ENCODE measurements around the gene SLC35G6. TPM values are rescaled to one million over a fixed set of nuclear protein-coding genes. Genes with fewer than 3 reads are reported as not detected.
"Not testable (repeated sequence)": the region's sequence is repeated elsewhere in the genome, so short reads cannot be mapped to it uniquely, and the experiment has no call there.

Gene SLC35G6
- total and polyA plus RNA-seq, 3 experiments from 2014 or later = 0.12 TPM; not detected in 2

DNA sequence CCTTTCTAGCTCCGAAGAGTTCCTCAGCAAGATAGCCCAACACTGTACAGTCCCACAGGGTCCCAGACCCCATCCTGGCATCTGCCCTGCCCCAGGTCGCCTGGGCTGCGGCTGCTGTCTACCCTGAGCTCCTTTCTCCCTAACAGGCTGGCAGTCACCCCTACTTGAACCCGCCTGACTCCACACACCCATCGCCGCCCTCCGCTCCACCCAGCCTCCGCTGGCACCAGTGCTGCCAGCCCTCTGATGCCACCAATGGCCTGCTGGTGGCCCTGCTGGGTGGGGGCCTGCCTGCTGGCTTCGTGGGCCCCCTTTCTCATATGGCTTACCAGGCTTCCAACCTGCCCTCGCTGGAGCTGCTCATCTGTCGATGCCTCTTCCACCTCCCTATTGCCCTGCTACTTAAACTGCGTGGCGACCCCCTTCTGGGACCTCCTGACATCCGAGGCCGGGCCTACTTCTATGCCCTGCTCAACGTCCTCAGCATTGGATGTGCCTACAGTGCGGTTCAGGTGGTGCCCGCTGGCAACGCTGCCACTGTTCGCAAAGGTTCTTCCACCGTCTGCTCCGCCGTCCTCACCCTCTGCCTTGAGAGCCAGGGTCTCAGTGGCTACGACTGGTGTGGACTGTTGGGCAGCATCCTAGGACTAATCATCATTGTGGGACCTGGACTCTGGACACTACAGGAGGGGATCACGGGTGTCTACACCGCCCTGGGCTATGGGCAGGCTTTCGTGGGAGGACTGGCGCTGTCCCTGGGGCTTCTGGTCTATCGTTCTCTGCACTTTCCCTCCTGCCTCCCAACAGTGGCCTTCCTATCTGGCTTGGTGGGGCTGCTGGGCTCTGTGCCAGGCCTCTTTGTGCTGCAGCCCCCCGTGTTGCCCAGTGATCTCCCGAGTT is 846 bp downstream of the SLC35G6 start:
- peak overlapping the region; percentile 56 to 100 (median 100) for H3K27ac Mint-ChIP-seq
- ChIA-PET CTCF (interaction anchor here (0.9 to 1.2 kb wide), 2 partner anchors 46 to 206 kb away, joined by 3 to 4 read pairs; no protein-coding TSS in a partner anchor), POLR2A (interaction anchor here (0.6 to 1.6 kb wide), 2 partner anchors 27 to 137 kb away, joined by 3 to 6 read pairs; no protein-coding TSS in a partner anchor)
- H3K36me3 Mint-ChIP-seq = peaks cover 0 to 36% (median 3%) of the 10 kb centered on the region in 3 donors
- not testable (repeated sequence) for H3K36me3 ChIP-seq (ENCODE audit: insufficient read depth, low read length); H3K27ac ChIP-seq (ENCODE audit: low read depth, low read length); H3K4me3 ChIP-seq (ENCODE audit: low read length); H3K9me3 Mint-ChIP-seq; H3K27me3 ChIP-seq (ENCODE audit: insufficient read depth, low read length, poor library complexity, severe bottlenecking); H3K9me3 ChIP-seq (ENCODE audit: low read length); DNase-seq
- peaks cover 45% of the 10 kb centered on the region for H3K4me1 ChIP-seq (ENCODE audit: insufficient read depth, low read length)
- peak overlapping the region; percentile 32 to 100 (median 97) for H3K4me3 Mint-ChIP-seq
- peaks cover 0 to 12% of the 10 kb centered on the region in 2 donors for H3K27me3 Mint-ChIP-seq
- H3K4me1 Mint-ChIP-seq = peaks cover 55 to 77% (median 72%) of the 10 kb centered on the region in 3 donors

DNA sequence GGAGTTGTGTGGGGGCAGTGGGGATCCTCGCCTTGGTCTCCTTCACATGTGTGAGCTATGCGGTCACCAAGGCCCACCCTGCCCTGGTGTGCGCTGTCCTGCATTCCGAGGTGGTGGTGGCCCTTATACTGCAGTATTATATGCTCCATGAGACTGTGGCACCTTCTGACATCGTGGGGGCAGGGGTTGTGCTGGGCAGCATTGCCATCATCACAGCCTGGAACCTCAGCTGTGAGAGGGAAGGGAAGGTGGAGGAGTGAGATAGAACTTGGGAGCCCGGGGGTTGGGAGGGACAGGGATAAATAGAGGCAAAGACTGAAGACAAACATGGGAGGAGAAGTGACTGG is 1.5 kb downstream of the SLC35G6 start:
- CTCF ChIA-PET = not testable (repeated sequence)

DNA sequence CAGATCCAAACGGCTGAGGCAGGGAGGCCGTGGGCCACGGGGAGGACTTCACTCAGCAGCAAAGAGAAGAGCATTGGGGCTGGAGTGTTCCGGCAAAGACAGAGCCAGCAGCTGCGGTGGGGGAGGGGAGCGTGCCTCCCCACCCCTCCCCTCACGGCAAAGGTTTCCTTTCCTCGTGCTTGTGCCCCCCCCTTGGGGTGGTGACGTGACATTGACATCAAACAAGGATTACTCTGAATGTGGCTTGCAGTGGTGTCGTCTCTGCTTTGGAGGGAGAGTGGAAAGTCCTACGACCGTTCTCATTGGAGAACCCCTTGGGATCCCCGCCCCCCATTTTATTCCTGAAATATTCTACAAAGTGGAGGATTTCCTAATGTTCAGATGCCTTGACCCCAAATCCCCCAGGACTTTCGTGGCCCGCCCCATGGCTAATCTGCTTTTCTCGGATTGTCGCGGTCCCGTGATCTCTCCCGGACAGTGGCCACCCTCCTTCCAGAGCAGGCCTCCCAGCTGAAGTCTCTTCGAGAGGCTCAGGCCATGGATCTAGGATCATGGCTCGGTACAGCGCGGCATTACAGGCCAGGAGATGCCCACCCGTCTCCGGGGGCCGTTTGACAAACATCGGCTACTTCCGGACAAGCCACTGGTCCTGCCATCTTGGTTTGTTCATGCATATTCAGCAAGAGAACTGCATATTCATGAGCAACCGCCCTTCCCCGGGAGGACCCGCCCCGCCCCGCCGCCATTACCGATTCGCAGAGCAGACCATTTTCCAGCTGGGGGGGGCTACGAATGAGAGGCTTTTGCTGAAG is 2.2 kb downstream of the SLC35G6 start:
- Mint-ChIP-seq H3K27ac (peak overlapping the region; percentile 99 to 100 (median 100)), H3K27me3 (peaks cover 0 to 12% of the 10 kb centered on the region in 2 donors), H3K9me3 (peaks cover 0 to 4% (median 0%) of the 10 kb centered on the region in 5 donors), H3K4me3 (peak overlapping the region; percentile 96 to 100 (median 98)), H3K4me1 (peaks cover 52 to 75% (median 69%) of the 10 kb centered on the region in 3 donors), H3K36me3 (peaks cover 0 to 40% (median 5%) of the 10 kb centered on the region in 3 donors)
- H3K4me3 ChIP-seq (ENCODE audit: low read length) = peak overlapping the region; percentile 91
- no peaks in the 10 kb centered on the region for H3K27me3 ChIP-seq (ENCODE audit: insufficient read depth, low read length, poor library complexity, severe bottlenecking)
- peak overlapping the region; percentile 98 for H3K27ac ChIP-seq (ENCODE audit: low read depth, low read length)
- CTCF ChIA-PET = interaction anchor here (5.3 kb wide), 1 partner anchor 47 kb away, joined by 49 read pairs; the partner anchor contains the start of gene TMEM102
- peaks cover 42% of the 10 kb centered on the region for H3K4me1 ChIP-seq (ENCODE audit: insufficient read depth, low read length)
- H3K36me3 ChIP-seq (ENCODE audit: insufficient read depth, low read length) = peaks cover 5% of the 10 kb centered on the region
- POLR2A ChIA-PET = interaction anchor here (0.5 to 4.6 kb wide), 20 partner anchors 8 to 515 kb away, joined by 3 to 48 read pairs (median 4); partner anchors contain the start of genes ACAP1, CHRNB1, FXR2 and NEURL4
- peak; percentile 91 to 98 (median 96) for DNase-seq
- H3K9me3 ChIP-seq (ENCODE audit: low read length) = no peaks in the 10 kb centered on the region

More for the DNA sequence above, 1.5 kb downstream of the SLC35G6 start:
- Mint-ChIP-seq H3K27me3 (peaks cover 0 to 12% of the 10 kb centered on the region in 2 donors), H3K36me3 (peaks cover 0 to 42% (median 4%) of the 10 kb centered on the region in 3 donors), H3K27ac (peak overlapping the region; percentile 99 to 100 (median 100)), H3K4me1 (peaks cover 56 to 77% (median 72%) of the 10 kb centered on the region in 3 donors), H3K4me3 (peak overlapping the region; percentile 96 to 100 (median 98))
- H3K9me3 ChIP-seq (ENCODE audit: low read length); H3K36me3 ChIP-seq (ENCODE audit: insufficient read depth, low read length); H3K9me3 Mint-ChIP-seq; H3K27me3 ChIP-seq (ENCODE audit: insufficient read depth, low read length, poor library complexity, severe bottlenecking); DNase-seq: not testable (repeated sequence)
- Histone ChIP-seq H3K27ac (ENCODE audit: low read depth, low read length) (peak overlapping the region; percentile 98), H3K4me3 (ENCODE audit: low read length) (peak overlapping the region; percentile 91), H3K4me1 (ENCODE audit: insufficient read depth, low read length) (peaks cover 45% of the 10 kb centered on the region)
- POLR2A ChIA-PET = interaction anchor here (0.6 to 4.6 kb wide), 2 partner anchors 15 to 46 kb away, joined by 3 to 48 read pairs; partner anchors contain the start of gene TMEM102

DNA sequence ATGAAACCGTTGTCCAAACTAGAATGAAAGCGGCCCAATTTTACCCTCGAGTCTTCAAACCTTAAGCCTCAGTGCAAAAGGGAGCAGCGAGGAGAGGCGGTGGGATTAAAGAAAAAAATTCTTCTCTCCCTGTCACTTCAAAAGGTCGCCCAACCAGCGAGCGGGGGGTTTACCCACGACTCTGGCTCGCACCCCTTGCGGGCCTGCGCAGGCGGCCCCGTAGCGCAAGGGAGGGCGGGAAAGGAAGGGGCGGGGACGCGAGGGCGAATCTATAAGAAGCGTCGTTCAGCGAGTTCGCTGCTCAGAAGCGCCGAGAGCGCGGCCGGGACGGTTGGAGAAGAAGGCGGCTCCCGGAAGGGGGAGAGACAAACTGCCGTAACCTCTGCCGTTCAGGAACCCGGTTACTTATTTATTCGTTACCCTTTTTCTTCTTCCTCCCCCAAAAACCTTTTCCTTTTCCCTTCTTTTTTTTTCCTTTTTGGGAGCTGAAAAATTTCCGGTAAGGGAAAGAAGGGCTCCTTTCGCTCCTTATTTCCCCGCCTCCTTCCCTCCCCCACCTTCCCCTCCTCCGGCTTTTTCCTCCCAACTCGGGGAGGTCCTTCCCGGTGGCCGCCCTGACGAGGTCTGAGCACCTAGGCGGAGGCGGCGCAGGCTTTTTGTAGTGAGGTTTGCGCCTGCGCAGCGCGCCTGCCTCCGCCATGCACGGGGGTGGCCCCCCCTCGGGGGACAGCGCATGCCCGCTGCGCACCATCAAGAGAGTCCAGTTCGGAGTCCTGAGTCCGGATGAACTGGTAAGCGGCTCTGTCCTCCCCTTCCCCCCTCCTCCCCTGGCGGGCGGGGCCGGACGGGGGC is 3.0 kb downstream of the SLC35G6 start, which contains the start of gene POLR2A:
TSS of gene POLR2A (plus strand) at position 300 of the 852 bp plus-strand sequence.
- Mint-ChIP-seq H3K27ac (peak within 1 kb of the TSS; percentile 99 to 100 (median 100)), H3K9me3 (peaks cover 0 to 4% (median 0%) of the 10 kb centered on the region in 5 donors), H3K4me1 (peaks cover 56 to 80% (median 73%) of the 10 kb centered on the region in 3 donors), H3K36me3 (peaks cover 0 to 43% (median 7%) of the 10 kb centered on the region in 3 donors), H3K27me3 (peaks cover 0 to 12% of the 10 kb centered on the region in 2 donors), H3K4me3 (peak within 1 kb of the TSS; percentile 96 to 100 (median 98))
- Histone ChIP-seq H3K4me3 (ENCODE audit: low read length) (peak within 1 kb of the TSS; percentile 91), H3K36me3 (ENCODE audit: insufficient read depth, low read length) (peaks cover 5% of the 10 kb centered on the region), H3K9me3 (ENCODE audit: low read length) (no peaks in the 10 kb centered on the region), H3K27ac (ENCODE audit: low read depth, low read length) (peak within 1 kb of the TSS; percentile 98), H3K4me1 (ENCODE audit: insufficient read depth, low read length) (peaks cover 49% of the 10 kb centered on the region), H3K27me3 (ENCODE audit: insufficient read depth, low read length, poor library complexity, severe bottlenecking) (no peaks in the 10 kb centered on the region)
- peak; percentile 95 to 99 (median 98) for DNase-seq
- ChIA-PET CTCF (interaction anchor here (1.0 to 5.3 kb wide), 5 partner anchors 30 to 77 kb away, joined by 3 to 49 read pairs (median 7); partner anchors contain the start of gene TMEM102), POLR2A (interaction anchor here (0.5 to 4.6 kb wide), 24 partner anchors 8 to 514 kb away, joined by 3 to 48 read pairs (median 4); partner anchors contain the start of genes ACAP1, CHRNB1, FXR2 and NEURL4)

DNA sequence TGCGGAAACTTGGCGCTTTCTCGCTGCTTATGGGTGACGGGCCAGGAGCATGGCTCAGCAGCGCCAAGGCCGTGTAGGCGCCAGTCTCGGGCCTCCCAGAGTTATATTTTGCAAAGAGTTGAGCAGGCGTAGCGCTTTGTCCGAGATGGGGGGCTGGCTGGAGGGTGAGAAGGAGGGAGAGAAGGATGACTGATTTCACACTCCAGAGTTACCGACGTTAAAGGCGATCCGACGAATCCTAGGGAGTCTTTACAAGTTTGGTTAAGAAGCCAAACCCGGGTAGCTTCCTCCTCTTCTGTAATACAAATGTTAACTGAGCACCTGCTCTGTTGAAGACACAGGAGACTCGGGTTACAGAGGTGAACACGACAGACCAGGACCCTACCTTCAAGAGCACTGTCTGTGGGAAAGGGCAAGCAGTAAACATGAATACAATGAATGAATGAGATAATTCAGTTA is 3.7 kb downstream of the SLC35G6 start:
- H3K27ac ChIP-seq (ENCODE audit: low read depth, low read length) = peak overlapping the region; percentile 98
- no peaks in the 10 kb centered on the region for H3K27me3 ChIP-seq (ENCODE audit: insufficient read depth, low read length, poor library complexity, severe bottlenecking)
- Mint-ChIP-seq H3K4me3 (peak overlapping the region; percentile 96 to 100 (median 98)), H3K9me3 (peaks cover 0 to 4% (median 0%) of the 10 kb centered on the region in 5 donors), H3K4me1 (peaks cover 59 to 84% (median 77%) of the 10 kb centered on the region in 3 donors), H3K36me3 (peaks cover 0 to 43% (median 7%) of the 10 kb centered on the region in 3 donors), H3K27ac (peak overlapping the region; percentile 98 to 100 (median 100)), H3K27me3 (peaks cover 0 to 10% of the 10 kb centered on the region in 2 donors)
- ChIA-PET CTCF (interaction anchor here (0.8 to 5.3 kb wide), 7 partner anchors 18 to 76 kb away, joined by 3 to 49 read pairs (median 4); partner anchors contain the start of gene TMEM102), POLR2A (interaction anchor here (0.6 to 4.6 kb wide), 23 partner anchors 9 to 439 kb away, joined by 3 to 48 read pairs (median 5); partner anchors contain the start of genes ACAP1, CHRNB1, NEURL4 and PLSCR3)
- no peaks in the 10 kb centered on the region for H3K9me3 ChIP-seq (ENCODE audit: low read length)
- peak overlapping the region; percentile 91 for H3K4me3 ChIP-seq (ENCODE audit: low read length)
- DNase-seq = no peak
- peaks cover 5% of the 10 kb centered on the region for H3K36me3 ChIP-seq (ENCODE audit: insufficient read depth, low read length)
- peaks cover 52% of the 10 kb centered on the region for H3K4me1 ChIP-seq (ENCODE audit: insufficient read depth, low read length)

DNA sequence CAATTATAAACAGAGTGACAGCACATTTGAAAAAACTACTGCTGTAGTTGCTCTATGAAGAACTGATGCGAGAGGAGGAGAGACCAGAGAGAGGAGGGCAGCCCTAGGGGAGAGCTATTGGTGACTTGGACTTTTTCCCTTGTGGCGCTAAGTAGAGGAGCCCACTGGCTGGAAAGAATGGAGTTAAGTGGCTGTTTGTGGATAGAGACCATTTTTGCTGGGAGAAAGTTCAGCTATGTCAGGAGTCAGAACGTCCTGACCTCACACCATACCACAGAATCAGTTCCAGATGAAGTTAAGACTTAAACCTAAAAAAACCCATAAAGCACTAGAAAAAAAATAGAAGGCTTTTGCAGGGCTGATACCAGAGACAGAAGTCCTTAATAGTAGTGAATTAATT is 4.9 kb downstream of the SLC35G6 start:
- H3K4me3 ChIP-seq (ENCODE audit: low read length) = peak overlapping the region; percentile 27
- Mint-ChIP-seq H3K27ac (peak overlapping the region in 7 of 8 donors; percentile 45 to 100 (median 80)), H3K4me1 (peaks cover 61 to 84% (median 81%) of the 10 kb centered on the region in 3 donors), H3K9me3 (peaks cover 0 to 4% (median 0%) of the 10 kb centered on the region in 5 donors), H3K27me3 (peaks cover 0 to 10% of the 10 kb centered on the region in 2 donors), H3K36me3 (peaks cover 0 to 52% (median 7%) of the 10 kb centered on the region in 3 donors), H3K4me3 (peak overlapping the region; percentile 65 to 98 (median 82))
- POLR2A ChIA-PET = interaction anchor here (0.6 to 4.6 kb wide), 8 partner anchors 27 to 177 kb away, joined by 3 to 48 read pairs (median 4); partner anchors contain the start of genes PLSCR3, TMEM102 and TMEM256
- no peaks in the 10 kb centered on the region for H3K9me3 ChIP-seq (ENCODE audit: low read length)
- peaks cover 57% of the 10 kb centered on the region for H3K4me1 ChIP-seq (ENCODE audit: insufficient read depth, low read length)
- no peaks in the 10 kb centered on the region for H3K27me3 ChIP-seq (ENCODE audit: insufficient read depth, low read length, poor library complexity, severe bottlenecking)
- CTCF ChIA-PET = interaction anchor here (1.0 to 5.3 kb wide), 5 partner anchors 17 to 103 kb away, joined by 3 to 49 read pairs (median 7); partner anchors contain the start of gene TMEM102
- H3K27ac ChIP-seq (ENCODE audit: low read depth, low read length) = peak overlapping the region; percentile 30
- no peak for DNase-seq
- peaks cover 11% of the 10 kb centered on the region for H3K36me3 ChIP-seq (ENCODE audit: insufficient read depth, low read length)
